ENCODE data around the gene ANKRD34A. TPM values are rescaled to one million over a fixed set of nuclear protein-coding genes. Genes with fewer than 3 reads are reported as not detected.

Gene ANKRD34A
- total RNA-seq, 1 experiment from 2014 or later: 2.0 TPM

- DNase-seq (ENCODE audit: low read depth): no peak
Observed at GRCh38 chr1:145972580-145972979, 8.2 kb upstream of the ANKRD34A start.

GRCh38 chr1:145967288-145967687, 2.9 kb upstream of the ANKRD34A start:
- no peak for DNase-seq (ENCODE audit: low read depth)

GRCh38 chr1:145965119-145965744, 857 bp upstream of the ANKRD34A start:
- no peak for DNase-seq (ENCODE audit: low read depth)

- DNase-seq (ENCODE audit: low read depth): peak; percentile 67
Observed at GRCh38 chr1:145963265-145964019, 933 bp downstream of the ANKRD34A start.

- peak; percentile 42 for DNase-seq (ENCODE audit: low read depth)
Observed at GRCh38 chr1:145962157-145963102, 1.9 kb downstream of the ANKRD34A start.

- DNase-seq (ENCODE audit: low read depth): peak; percentile 24
Observed at GRCh38 chr1:145961425-145962156, 2.8 kb downstream of the ANKRD34A start.

- no peak for DNase-seq (ENCODE audit: low read depth)
Observed at GRCh38 chr1:145961109-145961424, 3.3 kb downstream of the ANKRD34A start.

GRCh38 chr1:145960468-145961108, 3.8 kb downstream of the ANKRD34A start:
- DNase-seq (ENCODE audit: low read depth): peak; percentile 68

GRCh38 chr1:145959957-145960467, 4.4 kb downstream of the ANKRD34A start:
- DNase-seq (ENCODE audit: low read depth): no peak

GRCh38 chr1:145959333-145959732, 5.0 kb downstream of the ANKRD34A start:
- no peak for DNase-seq (ENCODE audit: low read depth)

- DNase-seq (ENCODE audit: low read depth): no peak
Observed at GRCh38 chr1:145958734-145959133, 5.6 kb downstream of the ANKRD34A start.

- DNase-seq (ENCODE audit: low read depth): peak; percentile 96
Observed at GRCh38 chr1:145957443-145958319, 6.7 kb downstream of the ANKRD34A start, which contains the start of gene LIX1L. LIX1L (minus strand) TSS chr1:145958017; CDS start chr1:145957927, 90 bp downstream.

GRCh38 chr1:145956781-145957442, 7.5 kb downstream of the ANKRD34A start:
- DNase-seq (ENCODE audit: low read depth): no peak

GRCh38 chr1:145956361-145956760, 8.0 kb downstream of the ANKRD34A start:
- DNase-seq (ENCODE audit: low read depth): no peak

GRCh38 chr1:145955436-145955835, 8.9 kb downstream of the ANKRD34A start:
- DNase-seq (ENCODE audit: low read depth): peak; percentile 43

- no peak for DNase-seq (ENCODE audit: low read depth)
Observed at GRCh38 chr1:145953861-145954260, 10.5 kb downstream of the ANKRD34A start.

- DNase-seq (ENCODE audit: low read depth): no peak
Observed at GRCh38 chr1:145952903-145953302, 11.5 kb downstream of the ANKRD34A start.

- DNase-seq (ENCODE audit: low read depth): no peak
Observed at GRCh38 chr1:145951526-145951925, 12.8 kb downstream of the ANKRD34A start.

GRCh38 chr1:145949219-145949618, 15.2 kb downstream of the ANKRD34A start:
- no peak for DNase-seq (ENCODE audit: low read depth)

All from RPMI7951 (cell line).